ENCODE measurements around the gene GJB6. TPM values are rescaled to one million over a fixed set of nuclear protein-coding genes. Genes with fewer than 3 reads are reported as not detected.

GJB6 gene
- total and polyA plus RNA-seq, 4 donors, result 0.86 TPM; not detected in 3

- Histone ChIP-seq H3K9ac (ENCODE audit: insufficient read depth in 1 of 2, low read length in 2 of 2) (no peak overlapping the region), H3K27ac (ENCODE audit: low read depth in 1 of 2, low read length in 1 of 2) (no peak overlapping the region), H3K36me3 (ENCODE audit: control insufficient read depth in 4 of 4, insufficient read depth in 4 of 4, low read length in 4 of 4) (no peaks in the 10 kb centered on the region), H3K9me3 (ENCODE audit: control insufficient read depth in 4 of 4, insufficient read depth in 3 of 4, low read length in 3 of 4) (peaks cover 0 to 7% (median 0%) of the 10 kb centered on the region in 4 donors), H3K27me3 (ENCODE audit: control insufficient read depth in 3 of 3, insufficient read depth in 3 of 3, low read length in 2 of 3) (no peaks in the 10 kb centered on the region), H3K4me1 (ENCODE audit: control insufficient read depth in 5 of 5, insufficient read depth in 5 of 5, low read length in 5 of 5) (peaks cover 0 to 4% (median 0%) of the 10 kb centered on the region in 5 donors), H3K4me3 (no peak overlapping the region)
- TF ChIP-seq CTCF (IDR thresholded peaks at IDR 0.05; ENCODE audit: control extremely low read depth, extremely low read depth), result no peak
- DNase-seq (no peak), ATAC-seq (ENCODE audit: insufficient read depth, low FRiP score) (no peak)
- 69 to 70% methylated on average over 17 of the region's 17 CpGs for WGBS, 2 donors
Observed at GRCh38 chr13:20272588-20273171, 40.6 kb upstream of the GJB6 start.

DNA sequence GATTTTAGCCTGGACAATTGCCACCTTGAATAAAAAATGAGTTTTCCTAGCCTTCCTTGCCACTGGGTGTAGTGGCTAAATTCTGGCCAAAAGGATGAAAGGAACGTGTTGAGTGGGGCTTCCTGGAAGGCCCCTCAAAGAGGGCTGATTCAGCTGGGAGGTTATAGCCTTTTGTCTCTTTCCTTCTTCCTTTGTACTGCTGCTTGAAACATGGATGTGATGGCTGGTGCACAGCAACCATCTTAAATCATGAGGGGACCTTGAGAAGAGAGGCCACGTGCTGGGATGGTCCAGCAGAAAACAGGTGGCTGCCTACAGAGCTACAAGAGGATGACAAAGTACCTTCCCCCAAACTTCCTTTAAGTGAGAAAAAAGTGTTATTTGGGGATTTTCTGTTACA lies 40.0 kb upstream of the GJB6 start:
- Histone ChIP-seq H3K9ac (ENCODE audit: insufficient read depth in 1 of 2, low read length in 2 of 2) (no peak overlapping the region), H3K9me3 (ENCODE audit: control insufficient read depth in 4 of 4, insufficient read depth in 3 of 4, low read length in 3 of 4) (peaks cover 0 to 7% (median 0%) of the 10 kb centered on the region in 4 donors), H3K4me3 (no peak overlapping the region), H3K36me3 (ENCODE audit: control insufficient read depth in 4 of 4, insufficient read depth in 4 of 4, low read length in 4 of 4) (no peaks in the 10 kb centered on the region), H3K27me3 (ENCODE audit: control insufficient read depth in 3 of 3, insufficient read depth in 3 of 3, low read length in 2 of 3) (no peaks in the 10 kb centered on the region), H3K4me1 (ENCODE audit: control insufficient read depth in 5 of 5, insufficient read depth in 5 of 5, low read length in 5 of 5) (peaks cover 0 to 4% (median 0%) of the 10 kb centered on the region in 5 donors), H3K27ac (ENCODE audit: low read depth in 1 of 2, low read length in 1 of 2) (no peak overlapping the region)
- 84 to 93% methylated on average over 2 of the region's 2 CpGs for WGBS, 2 donors
- DNase-seq (no peak), ATAC-seq (ENCODE audit: insufficient read depth, low FRiP score) (no peak)
- no peak for TF ChIP-seq CTCF (IDR thresholded peaks at IDR 0.05; ENCODE audit: control extremely low read depth, extremely low read depth)

DNA sequence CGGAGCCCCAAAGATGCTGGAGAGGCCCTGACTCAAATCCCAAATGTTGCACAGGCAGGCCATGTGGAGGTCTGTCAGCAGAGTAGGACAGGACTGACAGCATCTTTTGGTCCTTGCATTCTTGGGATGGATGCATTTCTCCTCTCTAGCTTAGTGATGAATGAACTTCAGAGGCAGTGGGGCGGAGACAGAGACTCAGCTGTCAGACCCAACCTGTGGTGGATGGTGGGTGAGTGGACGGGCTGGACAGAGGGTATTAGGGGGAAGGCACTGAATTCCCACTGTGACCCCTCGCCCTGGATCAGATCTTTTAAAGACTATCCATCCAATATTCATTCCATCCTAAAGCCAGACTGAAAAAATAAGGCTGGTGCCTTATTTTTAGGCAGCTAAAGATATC lies 39.3 kb upstream of the GJB6 start:
- H3K4me3 ChIP-seq, result no peak overlapping the region
- 79 to 83% methylated on average over 4 of the region's 4 CpGs for WGBS, 2 donors
- H3K27me3 ChIP-seq (ENCODE audit: control insufficient read depth in 3 of 3, insufficient read depth in 3 of 3, low read length in 2 of 3), result no peaks in the 10 kb centered on the region
- ATAC-seq (ENCODE audit: insufficient read depth, low FRiP score) (no peak), DNase-seq (no peak)
- peaks cover 0 to 4% (median 0%) of the 10 kb centered on the region in 5 donors for H3K4me1 ChIP-seq (ENCODE audit: control insufficient read depth in 5 of 5, insufficient read depth in 5 of 5, low read length in 5 of 5)
- H3K9me3 ChIP-seq (ENCODE audit: control insufficient read depth in 4 of 4, insufficient read depth in 3 of 4, low read length in 3 of 4), result peaks cover 0 to 7% (median 0%) of the 10 kb centered on the region in 4 donors
- no peaks in the 10 kb centered on the region for H3K36me3 ChIP-seq (ENCODE audit: control insufficient read depth in 4 of 4, insufficient read depth in 4 of 4, low read length in 4 of 4)
- no peak overlapping the region for H3K9ac ChIP-seq (ENCODE audit: insufficient read depth in 1 of 2, low read length in 2 of 2)
- H3K27ac ChIP-seq (ENCODE audit: low read depth in 1 of 2, low read length in 1 of 2), result no peak overlapping the region
- no peak for TF ChIP-seq CTCF (IDR thresholded peaks at IDR 0.05; ENCODE audit: control extremely low read depth, extremely low read depth)

All from lung (tissue), 12 donors.